GM12873 (cell line): ENCODE results near the gene CHN2.

ENCODE experiments used
- TF ChIP-seq, protein P1 (sequence below): IDR thresholded peaks from 2 replicates; pipeline ENCODE4 v1.5.1; 2012; ENCODE audit warnings: low read depth, mild to moderate bottlenecking, moderate library complexity, low read length, control low read depth; ENCODE audit not compliant: insufficient read depth; ENCODE audit errors: missing control alignments

CHN2 gene

DNA sequence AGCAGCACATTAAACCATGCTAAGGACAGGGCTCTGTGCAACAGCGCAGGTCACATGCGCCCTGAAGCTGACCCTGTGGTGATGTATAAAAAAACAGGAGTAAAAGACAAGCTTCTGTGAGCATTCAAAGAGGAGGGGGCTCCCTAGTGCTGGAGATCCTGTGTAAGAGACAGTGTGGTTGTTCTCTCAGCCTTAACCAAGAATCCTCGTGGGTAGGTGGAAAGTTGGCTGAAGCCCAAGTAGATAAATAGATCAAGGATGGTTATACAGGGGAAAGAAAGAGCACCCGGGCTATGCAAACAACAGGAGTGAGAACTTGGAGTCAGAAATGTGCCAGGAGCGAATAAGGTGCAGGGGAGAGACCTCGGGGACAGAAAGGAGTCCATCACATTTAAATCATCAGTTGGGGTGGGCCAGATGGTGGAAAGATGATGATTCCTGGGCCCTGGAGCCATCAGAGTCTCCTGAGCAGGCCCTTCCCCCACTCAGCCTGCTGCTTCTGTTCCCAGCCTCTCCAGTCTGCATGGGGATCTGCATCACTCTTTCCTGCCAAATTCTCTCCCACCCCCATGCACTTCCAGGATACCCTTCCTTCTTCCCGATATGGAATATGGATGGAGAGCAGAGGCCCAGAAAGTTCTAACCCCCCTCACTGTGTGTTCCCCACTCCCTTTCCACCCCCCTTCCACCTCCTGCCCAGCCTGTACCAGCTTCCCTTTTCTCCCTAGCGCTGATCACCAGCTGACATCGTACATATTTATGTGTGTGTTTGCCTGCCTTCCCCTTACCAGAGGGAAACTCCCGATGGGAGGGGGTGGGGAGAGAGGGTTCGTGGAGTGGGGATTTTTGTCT is 291.0 kb downstream of the CHN2 start:
- TF ChIP-seq, protein P1, sequence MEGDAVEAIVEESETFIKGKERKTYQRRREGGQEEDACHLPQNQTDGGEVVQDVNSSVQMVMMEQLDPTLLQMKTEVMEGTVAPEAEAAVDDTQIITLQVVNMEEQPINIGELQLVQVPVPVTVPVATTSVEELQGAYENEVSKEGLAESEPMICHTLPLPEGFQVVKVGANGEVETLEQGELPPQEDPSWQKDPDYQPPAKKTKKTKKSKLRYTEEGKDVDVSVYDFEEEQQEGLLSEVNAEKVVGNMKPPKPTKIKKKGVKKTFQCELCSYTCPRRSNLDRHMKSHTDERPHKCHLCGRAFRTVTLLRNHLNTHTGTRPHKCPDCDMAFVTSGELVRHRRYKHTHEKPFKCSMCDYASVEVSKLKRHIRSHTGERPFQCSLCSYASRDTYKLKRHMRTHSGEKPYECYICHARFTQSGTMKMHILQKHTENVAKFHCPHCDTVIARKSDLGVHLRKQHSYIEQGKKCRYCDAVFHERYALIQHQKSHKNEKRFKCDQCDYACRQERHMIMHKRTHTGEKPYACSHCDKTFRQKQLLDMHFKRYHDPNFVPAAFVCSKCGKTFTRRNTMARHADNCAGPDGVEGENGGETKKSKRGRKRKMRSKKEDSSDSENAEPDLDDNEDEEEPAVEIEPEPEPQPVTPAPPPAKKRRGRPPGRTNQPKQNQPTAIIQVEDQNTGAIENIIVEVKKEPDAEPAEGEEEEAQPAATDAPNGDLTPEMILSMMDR: no peak

DNA sequence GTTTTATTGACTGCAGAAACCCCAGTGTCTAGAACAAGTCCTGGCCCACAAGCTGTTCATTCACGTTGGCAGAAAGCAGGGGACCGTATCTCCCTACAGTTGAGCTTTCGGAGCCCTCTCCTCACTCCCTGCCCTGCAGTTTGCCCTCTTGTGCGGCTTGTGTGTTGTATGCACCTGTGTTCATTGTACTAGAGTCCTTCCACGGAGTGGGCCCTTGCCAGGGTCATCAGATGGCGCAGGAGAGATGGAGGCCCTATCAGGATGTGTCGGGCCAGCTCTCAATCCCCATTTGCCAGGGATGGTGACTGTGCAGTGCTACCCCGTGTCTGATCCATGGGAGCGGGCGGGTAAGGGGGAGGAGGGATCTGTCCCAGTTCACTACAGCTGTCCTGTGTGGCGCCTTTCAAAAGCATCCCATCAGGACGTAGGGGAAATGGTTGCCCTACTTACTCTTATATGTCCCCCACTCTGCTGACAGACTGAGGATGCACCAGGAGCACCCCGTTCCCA is 291.7 kb downstream of the CHN2 start:
- TF ChIP-seq, protein P1: no peak

DNA sequence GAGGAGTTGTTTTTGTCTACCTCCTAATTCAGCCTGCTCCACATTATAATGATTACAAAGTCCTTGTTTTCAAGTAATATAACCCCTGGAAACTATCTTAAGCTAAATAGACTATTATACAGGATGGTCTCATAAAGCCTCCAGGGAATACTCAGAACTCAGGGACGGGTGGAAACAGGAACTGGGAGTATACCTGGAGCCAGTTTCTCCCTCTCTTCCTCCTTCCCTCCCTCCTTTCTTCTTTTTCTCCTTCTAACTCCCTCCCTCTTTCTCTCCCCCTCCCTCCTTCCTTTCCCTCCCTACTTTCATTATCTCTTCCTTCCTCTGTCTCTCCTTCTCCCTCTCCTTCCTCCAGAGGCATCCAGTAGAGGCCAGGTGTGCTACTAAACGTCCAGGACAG is 292.8 kb downstream of the CHN2 start:
- TF ChIP-seq, protein P1: no peak

DNA sequence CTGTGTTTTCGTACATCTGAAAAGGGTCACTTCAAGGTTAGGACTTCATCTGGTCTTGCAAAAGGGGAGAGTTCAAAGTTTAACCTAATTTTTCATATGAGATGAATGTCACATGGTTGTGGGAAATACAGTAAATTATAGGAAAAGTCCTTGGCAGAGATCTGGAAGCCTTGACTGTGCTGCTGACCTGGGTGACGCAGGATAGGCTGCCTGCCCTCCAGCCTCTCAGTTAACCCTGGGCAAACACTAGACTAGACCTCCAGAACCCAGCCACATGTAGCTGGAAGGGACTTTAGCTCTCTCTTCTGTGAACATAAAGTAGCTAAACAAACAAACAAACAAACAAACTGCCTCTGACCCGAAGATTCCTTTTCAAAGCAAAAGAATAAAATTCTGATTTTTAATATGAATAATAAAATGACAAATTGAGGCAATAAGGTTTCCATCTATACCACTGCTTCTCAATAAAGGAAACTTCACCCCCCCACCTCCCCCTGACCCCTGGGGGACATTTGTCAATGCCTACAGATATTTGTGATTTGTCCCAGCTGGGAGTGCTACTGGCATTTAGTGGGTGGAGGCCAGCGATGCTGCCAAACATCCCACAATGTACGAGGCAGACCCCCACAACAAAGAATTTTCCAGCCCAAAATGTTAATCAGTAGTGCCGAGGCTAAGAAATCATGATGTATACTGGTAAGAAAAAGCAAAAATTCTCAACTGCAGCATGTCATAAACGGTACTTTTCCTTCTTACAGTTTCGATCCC is 293.8 kb downstream of the CHN2 start:
- TF ChIP-seq, protein P1: no peak

DNA sequence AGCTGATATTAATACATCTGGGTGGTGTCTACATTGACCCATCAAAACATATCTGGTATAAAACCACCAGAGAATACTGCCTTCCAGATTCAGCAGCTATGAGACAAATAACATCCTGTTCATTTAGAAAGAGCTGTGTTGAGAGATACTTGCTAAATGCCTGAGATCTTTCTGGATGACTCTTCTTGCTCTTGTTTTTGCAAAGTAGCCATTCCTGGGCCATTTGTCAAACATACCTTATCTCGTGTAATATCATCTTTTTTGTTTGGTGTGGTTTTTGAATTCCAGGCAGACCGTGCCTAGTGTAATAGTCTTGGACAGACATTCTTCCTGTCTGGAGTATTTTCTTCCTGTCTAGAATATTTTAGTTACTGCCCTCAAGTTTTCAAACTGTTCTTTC is 294.4 kb downstream of the CHN2 start:
- TF ChIP-seq, protein P1: no peak

DNA sequence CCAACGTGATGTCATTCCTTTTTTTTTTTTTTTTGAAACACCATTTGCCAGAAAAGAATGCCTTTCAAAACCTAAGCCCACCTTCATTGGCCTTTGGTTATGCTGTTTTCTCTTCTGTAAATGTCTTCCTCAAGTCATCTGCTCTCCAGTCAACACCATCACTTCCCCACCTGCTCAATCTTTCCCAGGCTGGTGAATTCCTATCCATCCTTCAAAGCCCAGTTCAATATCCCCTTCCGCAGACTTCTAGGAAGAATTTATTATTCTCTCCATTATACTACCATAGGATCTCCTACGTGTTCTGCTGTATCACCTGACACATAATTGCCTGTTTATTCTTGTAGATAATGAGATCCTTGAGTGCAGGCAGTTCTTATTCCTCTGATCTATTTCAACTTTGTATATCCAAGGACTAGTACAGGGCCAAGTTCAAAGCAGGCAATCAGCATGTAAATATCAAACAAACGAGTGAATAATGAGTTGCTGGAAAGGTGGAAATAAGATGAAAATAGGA is 295.6 kb downstream of the CHN2 start:
- TF ChIP-seq, protein P1: no peak

DNA sequence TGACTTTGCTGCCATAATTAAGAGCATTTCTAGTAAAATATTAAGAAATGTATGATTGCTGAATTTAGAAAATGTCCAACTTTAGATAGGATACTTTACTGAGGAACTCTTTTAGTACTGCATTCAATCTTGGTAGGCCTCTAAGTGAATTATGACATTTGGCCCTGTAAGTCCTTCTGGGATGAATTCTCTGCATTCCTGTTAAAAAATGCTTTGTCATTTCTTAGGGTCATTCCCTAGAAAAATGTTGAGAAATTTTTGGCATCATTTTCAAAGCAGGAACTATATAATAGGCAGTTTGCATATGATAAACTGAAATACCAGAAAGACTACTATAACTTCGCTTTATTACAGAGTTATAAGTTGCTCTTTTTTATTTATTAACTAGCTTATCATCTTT is 299.8 kb downstream of the CHN2 start:
- TF ChIP-seq, protein P1: no peak
